ENCODE data around the gene NUBP2.

The NUBP2 gene

DNA sequence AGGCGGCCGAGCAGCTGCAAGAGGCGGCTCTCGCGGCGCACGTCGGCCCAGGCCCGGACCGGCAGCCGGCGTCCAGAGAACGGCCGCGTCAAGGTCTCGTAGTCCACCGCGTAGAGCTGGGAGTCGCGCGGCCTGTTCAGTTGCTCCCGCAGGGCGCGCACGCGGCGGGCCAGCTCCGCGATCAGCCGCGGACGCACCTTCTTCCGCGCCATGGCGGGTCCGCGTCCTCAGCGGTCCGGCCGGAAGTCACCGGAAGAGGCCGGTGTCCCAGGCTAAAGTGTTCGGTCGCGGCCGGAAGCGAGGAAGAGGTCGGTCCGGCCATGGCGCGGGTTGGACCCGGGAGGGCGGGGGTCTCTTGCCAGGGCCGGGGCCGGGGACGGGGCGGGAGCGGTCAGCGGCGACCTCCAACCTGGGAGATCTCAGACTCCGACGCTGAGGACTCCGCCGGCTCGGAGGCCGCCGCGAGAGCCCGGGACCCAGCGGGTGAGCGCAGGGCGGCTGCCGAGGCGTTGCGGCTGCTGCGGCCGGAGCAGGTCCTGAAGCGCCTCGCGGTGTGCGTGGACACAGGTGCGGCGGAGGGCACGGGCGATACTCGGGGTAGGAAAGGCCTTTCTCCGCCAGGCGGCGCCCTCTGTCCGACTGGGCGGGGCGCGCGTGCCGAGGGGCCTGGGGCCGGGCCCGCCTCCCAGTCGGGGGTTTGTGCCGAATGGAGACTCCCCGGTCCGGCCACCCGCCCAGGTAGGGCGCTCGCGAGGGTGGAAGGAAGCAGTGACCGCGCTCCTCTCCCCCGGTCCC is 9.7 kb upstream of the NUBP2 start, which contains the start of gene MRPS34:
TSS of gene MRPS34 (minus strand) at position 227 of the 795 bp plus-strand sequence. CDS start at position 212, 15 bp downstream.
- peak; percentile 74 to 79 for DNase-seq

DNA sequence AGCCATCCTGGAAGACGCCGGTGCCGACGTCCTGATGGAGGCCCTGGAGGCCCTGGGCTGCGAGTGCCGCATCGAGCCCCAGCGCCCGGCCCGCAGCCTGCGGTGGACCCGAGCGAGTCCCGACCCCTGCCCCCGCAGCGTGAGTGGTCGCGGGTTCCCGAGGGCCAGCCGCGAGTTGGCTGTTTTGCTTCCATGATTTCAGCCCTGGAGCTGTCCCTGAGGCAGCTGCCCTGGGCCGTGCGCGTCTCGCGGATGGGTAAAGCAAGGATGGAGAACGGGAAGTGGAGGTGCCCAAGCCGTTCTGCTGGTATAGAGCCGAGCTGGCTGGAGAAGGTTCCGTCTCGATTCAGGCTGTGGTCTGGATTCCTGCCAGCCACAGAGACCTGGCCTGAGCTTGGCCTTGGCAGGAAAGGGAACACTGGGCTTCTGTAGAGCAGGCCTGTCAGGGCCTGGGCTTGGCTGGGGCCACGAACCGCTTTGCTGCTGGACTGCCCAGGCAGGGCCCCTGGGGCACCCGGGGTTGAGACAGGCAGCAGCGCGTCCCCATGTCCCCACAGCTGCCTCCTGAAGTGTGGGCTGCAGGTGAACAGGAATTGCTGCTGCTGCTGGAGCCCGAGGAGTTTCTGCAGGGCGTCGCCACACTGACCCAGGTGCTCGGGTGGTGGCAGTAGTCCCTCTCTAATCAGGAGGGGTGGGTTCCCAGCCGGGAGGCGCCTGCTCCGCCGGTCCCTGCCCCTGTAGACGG is 8.9 kb upstream of the NUBP2 start:
- DNase-seq: no peak

DNA sequence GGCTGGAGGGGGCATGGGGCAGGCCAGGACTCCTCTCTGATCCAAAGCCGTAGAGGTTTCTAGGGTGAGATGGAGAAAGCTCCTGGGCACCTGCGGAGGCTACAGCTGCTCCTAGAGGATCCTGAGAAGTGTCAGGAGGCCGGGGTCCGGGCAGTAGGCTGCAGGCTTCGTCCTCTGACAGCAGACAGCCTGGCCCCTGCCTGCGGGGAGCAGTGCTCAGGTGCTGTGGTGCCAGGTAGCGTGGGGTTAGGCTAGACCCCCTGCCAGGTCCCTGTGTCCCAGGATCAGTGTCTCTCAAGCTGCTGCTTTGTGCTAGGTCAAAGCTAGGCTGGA is 8.3 kb upstream of the NUBP2 start:
- DNase-seq: no peak

DNA sequence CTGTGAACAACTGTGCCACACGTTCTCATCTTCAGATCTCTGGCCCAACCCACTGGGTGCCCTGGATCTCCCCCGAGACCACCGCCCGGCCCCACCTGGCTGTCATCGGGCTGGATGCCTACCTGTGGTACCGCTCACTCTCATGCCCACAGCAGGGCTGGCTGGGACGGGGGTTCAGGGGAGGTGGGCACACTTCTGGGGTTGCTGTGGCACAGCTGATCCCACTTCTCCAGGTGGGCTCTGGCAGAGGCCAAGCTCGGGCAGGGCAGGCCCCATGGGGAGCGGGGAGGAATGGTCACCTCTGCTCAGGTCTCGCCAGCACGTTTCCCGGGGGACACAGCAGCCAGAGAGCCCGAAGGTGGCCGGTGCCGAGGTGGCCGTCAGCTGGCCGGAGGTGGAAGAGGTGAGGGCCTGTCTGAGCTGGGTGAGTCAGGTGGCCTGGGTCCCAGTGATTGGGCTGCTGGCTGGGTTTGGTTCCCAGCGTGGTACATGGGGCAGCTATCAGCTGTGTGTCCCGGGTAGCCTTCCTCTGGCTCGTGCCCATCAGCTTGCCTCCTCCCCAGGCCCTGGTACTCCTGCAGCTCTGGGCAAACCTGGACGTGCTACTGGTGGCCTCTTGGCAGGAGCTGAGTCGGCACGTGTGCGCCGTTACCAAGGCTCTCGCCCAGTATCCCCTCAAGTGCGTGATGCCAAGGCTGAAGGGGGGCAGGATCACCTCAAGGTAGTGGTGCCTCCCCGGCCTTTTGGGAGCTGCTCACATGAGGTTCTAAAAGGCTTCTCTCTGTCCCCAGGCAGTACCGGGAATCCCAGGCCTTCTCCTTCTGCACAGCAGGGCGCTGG is 7.5 kb upstream of the NUBP2 start:
- DNase-seq: no peak

DNA sequence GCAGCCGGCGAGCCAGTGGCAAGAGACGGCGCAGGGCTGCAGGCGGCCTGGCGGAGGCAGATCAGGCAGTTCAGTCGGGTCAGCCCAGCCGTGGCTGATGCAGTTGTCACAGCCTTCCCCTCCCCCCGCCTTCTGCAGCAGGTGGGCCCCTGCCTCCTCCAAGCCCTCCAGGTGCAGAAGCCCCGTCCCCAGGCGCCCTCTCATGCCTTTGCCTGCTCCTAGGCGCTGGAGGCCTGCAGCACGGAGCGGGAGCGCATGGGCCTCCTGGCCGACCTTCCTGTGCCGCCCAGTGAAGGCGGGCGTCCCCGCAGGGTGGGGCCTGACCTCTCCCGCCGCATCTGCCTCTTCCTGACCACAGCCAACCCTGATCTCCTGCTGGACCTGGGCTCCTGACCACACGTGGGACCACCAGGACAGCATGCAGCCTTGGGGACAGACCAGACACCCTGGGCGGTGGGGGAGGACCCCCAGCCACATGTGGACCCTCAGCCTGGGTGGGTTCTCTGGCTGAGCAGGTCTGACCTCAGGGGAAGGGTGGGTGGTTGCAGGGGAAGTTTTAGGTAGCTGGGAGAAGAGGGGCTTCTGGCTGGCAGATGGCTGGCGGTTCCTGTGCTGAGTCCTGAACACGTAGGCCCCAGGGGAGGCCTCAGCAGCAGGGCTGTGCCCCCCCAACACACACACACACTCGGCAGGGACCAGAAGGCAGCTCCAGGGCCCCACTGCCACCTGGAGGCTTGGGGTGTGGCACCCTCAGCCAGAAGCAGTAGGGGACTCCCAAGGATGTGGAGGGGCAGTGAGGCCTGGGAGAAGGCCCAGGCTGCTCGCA is 6.7 kb upstream of the NUBP2 start:
- no peak for DNase-seq

DNA sequence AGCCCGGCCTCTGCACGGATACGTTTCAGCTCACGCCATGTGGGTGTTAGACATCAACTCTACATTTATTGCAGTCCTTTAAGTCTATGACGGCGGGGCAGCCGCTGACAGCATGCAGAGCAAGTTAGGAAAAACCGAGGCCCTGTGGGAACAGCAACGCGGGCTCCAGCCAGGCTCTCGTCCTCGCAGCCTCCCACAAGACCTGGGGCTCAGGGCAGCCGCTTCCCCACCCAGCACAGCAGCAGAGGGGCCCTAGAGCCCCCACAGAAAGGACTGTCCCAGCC is 6.1 kb upstream of the NUBP2 start:
- DNase-seq: no peak

DNA sequence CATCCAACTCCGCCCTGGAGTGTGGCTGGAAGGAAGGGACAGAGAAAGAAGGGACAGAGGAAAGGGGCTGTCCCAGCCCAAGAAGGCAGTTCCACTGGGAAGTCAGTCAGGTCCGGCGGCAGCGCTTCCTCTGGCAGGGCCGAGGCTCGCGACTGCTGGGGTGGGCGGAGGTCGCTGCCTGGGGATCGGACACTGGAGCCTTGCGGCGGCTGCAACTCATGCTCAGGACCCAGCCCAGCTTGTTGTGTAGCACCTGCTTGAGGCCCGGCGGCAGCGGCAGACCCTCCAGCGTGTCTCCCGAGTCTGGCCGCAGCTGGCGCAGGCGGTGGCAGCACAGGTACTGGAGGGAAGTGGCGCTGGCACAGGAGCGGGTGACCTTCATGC is 5.8 kb upstream of the NUBP2 start:
- no peak for DNase-seq

DNA sequence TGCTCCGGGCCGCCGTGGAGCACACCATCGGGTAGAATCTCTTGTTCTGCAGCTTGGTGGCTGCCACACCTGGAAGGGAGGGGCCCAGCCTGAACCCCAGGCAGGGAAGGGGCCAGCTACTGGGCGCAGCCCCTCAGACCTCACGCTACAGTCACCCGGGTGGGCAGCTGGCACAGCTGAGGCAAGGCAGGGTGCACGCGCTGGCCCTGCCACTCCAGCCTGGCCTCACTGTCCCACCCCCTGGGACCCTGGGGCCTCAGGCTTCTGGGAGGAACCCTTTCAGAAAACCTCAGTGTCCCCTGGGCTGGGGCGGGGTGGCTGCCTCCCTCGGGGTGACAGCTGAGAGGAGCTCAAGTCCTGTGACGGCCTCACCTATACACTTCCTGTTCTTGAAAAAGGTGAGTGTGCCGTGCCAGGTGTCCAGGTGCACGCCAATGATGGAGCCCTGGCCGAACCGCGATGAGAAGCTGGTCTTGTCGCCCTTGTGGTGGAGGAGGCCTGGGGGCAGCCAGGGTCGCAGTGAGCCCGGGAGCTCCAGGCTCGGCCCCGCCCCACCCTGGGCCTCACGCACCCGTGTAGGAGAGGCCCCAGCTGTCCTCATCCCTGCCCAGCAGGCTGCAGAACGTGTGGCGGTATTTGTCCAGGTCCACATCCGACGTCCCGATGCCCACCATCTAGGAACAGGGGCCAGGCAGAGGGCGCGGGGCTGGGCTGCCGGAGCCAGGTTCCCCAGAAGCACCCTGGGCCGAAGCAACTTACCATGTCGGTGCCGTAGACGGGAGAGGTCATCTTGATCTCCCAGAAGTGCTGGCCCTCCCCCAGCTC is 5.2 kb upstream of the NUBP2 start:
- no peak for DNase-seq

DNA sequence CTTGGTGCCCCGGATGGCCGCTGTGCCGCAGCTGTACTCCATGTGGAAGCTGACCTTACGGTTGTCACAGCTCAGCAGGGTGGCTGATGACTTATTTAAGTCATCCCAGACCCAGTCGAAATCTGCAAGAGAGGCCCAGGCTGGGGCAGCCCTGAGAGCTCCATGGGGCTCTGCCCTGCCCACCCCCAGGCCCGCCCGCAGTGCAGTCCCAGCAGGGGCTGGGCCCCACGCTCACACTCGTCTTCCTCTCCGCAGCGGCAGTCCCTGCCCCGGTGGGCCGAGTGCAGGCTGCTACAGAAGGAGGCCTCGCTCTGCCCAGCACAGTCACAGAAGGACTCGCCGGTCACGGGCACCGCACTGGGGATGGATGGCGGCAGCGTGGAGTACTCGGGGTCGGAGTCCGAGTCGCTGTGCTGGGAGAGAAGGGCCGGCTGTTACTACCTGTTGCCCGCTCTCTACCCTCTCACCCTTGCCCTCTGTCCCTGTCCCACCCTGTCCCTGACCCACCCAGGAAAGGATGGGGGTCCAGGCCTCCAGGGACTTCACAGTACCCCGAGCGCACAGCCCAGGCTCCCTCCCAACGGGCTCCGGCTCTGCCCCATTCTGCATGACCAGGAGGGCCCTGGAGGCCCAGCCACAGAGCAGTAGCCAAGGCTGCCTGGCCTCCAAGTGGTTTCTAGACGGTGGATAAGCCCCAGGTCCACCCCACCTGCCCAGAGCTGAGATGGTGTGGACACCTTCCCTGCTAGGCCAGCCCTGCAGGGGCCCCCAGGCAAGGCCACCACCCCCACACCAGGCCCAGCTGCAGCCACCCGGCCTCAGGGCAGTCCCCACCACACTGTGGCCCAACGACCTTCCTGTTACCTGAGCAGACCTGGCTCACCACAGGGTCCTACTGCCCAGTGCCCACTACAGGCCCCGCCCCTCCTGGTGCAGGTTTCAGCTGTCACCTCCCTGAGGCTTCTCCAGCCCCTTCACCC is 4.3 kb upstream of the NUBP2 start:
- no peak for DNase-seq

DNA sequence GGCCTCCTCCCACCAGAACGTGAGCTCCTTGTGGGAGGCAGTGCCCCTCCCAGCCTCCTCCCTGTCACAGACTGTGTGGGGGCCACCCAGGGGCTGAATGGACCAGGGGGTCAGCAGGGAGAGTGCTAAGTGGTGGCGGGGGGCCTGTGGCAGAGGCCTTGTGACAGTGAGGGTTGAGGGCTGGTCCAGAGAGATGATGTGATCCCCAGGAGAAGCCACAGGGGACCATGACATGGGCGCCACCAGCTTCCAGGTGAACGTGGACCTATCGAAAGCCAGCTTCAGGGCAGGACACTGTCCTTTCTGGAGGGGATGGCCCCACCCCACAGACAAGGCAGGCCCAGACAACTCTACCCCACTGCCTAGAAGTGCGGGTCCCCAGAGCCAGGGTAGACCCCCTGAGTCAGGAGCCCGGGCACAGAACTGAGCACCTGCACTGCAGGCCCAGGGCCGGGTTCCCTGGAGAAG is 3.5 kb upstream of the NUBP2 start:
- DNase-seq: no peak

DNA sequence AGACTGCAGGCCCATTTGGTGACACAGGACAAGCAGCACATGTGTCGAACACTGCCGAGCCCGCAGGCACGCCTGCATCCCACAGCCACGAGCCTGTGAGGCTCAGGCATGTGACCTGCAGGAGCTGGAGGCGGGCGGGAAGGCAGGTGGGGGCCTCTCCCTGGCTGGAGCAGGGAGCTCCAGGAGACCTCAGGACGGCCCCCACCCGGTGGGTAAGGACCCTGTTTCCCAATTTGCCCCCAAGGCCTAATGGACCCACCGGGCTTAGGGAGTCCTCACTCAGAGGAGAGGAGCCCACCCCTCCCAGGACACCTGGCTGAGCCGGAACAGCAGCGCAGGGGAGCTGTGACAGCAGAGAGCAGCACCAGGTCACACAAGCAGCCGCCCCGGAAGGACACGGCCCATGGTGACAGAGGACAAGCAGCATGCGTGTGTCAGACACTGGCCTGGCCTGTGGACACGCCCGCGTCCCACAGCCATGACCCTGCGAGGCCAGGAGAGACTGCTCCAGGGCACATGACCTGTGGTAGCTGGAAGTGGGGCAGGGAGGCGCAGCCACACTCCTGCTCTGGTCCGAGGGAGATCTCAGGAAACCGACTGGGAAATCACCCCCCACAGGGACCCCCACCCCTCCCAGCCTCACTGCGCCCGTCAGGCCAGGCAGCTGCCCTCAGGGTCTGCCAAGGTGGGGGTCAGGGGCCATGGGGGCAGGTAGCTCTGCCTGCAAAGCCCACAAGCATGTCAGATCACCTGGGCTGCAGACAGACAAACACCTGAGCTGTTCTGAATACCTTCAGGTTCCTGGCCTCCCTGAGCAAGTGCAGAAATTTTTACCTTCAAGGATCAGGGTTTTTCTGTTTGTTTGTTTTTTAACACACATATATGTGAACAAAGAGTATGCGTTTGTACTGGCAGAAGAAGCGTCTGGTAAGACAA is 2.8 kb upstream of the NUBP2 start:
- DNase-seq: no peak

DNA sequence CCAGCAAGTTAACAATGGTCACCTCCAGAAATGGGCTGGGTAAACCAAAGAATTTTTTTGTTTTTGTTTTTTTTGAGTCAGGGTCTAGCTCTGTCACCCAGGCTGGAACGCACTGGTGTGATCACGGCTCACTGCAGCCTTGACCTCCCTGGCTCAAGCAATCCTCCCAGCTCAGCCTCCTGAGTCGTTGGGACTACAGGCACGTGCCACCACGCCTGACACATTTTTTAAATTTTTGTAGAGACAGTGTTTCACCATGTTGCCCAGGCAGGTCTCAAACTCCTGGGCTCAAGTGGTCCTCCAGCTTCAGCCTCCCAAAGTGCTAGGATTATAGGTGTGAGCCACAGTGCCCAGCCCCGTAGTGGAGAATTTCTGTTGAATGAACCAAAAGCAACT is 2.1 kb upstream of the NUBP2 start:
- no peak for DNase-seq

DNA sequence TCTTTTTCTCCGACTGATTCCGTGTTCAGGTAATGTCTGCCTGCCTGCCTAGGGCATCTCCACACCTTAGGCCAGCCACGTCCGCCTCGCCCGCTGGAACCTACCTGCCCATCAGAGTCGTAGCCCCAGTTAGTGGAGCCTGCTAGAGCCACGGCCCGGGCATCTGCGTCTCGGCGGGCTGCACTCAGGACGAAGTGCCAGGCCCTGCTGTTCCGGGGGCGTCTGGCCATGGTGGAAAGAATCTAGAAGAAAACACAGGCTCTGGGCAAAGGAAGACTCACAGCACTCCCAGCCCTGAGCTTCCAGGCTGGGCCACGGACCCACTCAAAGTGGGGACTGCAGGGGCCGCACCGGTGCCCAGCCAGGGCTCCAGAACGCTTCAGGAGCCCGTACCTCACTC is 1.5 kb upstream of the NUBP2 start:
- DNase-seq: no peak

DNA sequence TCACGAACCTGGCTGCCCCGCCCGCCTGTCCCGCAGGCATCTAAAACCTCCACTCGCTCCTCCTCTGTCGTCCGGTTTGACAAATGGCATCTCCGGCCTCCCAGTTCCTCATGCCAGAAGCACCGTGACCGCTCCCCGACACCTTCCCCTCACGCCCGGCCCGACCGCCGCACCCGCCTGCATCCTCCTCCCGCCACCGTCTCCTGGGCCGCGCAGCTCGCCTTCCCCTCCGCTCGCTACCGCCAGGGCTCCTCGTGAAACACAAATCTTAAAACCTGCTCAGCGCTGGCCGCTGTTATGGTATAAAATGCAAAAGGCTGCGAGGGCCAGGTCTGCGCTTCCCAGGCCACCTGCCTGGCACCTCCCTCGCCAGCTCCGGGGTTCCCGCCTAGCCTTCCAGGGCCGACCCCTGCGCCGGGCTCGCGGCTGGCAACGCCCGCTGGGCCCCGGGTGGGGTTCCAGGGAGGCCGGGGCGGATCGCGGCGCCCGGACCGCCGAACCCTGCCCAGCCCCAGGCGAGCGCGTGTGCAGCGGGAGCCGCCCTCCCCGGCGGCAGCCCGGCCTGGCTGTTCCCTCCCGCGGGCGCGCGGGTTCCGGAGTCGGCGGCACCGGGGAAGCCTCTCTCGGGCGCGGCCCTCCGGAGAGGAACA is 877 bp upstream of the NUBP2 start:
- DNase-seq: no peak

DNA sequence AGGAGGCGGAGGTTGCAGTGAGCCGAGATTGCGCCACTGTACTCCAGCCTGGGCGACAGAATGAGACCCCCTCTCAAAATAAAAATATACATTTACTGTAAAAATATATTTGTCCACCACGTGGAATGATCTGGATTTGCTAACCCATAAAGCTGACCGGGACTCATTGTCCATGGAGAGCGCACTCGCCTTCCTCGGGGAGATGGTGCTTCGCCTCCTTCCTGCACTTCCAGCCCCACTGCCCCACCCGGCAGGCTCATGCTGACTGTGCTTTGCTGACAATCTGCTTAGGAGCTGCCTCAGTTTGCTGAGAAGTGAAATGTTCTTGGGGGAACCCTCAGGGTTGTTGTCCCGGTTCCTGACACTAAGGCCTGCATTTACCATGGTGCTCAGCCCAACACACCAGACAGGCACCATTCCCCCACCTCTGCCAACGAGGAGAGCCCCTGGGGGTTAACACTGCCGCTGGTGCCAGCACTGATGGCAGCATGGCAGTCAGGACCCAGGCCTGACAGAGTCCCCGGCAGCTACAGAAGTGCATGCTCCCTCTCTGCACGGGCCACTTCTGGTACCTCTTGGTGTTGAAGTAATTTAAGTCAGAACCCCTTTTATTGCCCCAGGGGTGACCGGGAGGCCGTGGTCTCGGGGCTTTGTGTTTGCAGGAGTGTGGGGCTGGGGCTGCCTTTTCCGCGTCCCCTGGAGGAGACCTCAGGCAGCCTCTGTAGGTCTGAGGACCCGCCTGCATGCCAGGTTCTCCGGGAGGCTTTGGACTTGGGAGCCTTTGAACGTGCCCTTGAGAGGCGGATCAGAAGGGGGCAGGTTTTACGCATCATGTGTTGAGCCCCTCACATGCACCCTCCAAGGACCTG is 2.5 kb downstream of the NUBP2 start:
- peak in 1 of 2 donors; percentile 1 for DNase-seq

DNA sequence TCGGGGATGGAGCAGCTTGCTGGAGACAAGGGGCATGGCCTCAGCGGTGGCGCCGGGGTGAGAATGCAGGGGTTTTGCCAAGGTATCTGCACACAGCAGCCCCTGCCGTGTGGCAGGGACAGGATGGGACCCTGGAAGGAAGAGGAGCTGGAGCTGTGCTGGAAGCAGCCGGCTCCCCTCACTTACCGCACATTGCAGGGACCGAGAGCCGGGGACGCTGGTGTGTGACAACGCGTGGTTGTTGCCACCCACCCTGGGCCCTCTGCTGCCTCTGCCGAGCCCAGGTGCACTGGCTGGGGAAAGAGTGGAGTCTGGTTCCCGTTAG is 3.0 kb downstream of the NUBP2 start:
- no peak for DNase-seq

DNA sequence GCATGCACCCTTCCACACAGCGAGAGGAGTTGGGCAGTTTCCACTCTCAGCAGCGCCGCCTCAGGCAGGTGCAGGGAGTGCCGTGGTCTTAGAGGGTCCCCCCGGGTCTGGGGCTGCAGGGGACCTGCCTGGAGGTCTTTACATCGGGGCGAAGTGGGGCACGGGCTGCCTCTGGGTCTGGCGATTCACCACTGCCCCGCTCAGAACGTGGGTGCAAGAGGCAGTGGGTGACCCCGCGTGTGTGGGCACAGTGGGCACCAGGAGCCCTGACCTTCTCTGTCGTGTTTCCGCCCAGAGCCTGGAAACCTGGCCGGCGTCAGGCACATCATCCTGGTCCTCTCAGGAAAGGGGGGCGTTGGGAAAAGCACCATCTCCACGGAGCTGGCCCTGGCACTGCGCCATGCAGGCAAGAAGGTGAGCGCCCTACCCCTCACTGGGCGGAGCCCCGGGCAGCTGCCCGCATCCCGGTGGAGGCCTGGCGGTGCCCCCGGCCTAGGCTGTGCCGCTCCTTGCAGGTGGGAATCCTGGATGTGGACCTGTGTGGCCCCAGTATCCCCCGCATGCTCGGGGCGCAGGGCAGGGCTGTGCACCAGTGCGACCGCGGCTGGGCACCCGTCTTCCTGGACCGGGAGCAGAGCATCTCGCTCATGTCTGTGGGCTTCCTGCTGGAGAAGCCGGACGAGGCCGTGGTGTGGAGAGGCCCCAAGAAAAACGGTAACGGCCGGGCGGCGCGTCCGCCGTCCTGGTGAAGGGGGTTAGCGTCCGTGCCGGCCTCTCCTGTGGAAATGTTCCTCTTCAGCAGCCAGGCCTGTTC is 3.7 kb downstream of the NUBP2 start:
- DNase-seq: no peak
